Endothelial cell of umbilical vein (primary cell): ENCODE results near the gene ARHGEF28. TPM values are rescaled to one million over a fixed set of nuclear protein-coding genes. Genes with fewer than 3 reads are reported as not detected.

ENCODE experiments used
- BruUV-seq: library from RNA; stranded (reverse); fragments of 400-500 nt; replicated peaks from 2 replicates; lab custom pipeline; 2021; lab: Mats Ljungman, UMichigan
- CTCF ChIA-PET: fragments of 300-600, 350-600 bp; sonication (Branson Sonifier 250); formaldehyde crosslinking; loops from one replicate; lab custom pipeline; 2021; ENCODE audit warnings: antibody characterized with exemption, inconsistent platforms; lab: Charles Lee
- POLR2A ChIA-PET: fragments of 300-600, 350-600 bp; sonication (Branson Sonifier 250); formaldehyde crosslinking; loops from one replicate; lab custom pipeline; 2021; ENCODE audit warnings: antibody characterized with exemption, inconsistent platforms; lab: Charles Lee
- DNase-seq: peaks from one replicate; pipeline ENCODE4 v3.0.0-alpha.2; 2011; ENCODE audit warnings: low read depth, low spot score
- FAIRE-seq: peaks from 2 replicates; lab custom pipeline; 2011; peaks lifted over from hg19 to GRCh38; lab: Jason Lieb, UNC
- H2AFZ ChIP-seq: 2 replicates; pipeline ENCODE4 v1.6.0; 2012; ENCODE audit warnings: low read depth, low read length, control low read depth, inconsistent platforms
- H3K27ac ChIP-seq: 2 replicates; pipeline ENCODE4 v1.5.1; 2011; ENCODE audit warnings: low read depth, mild to moderate bottlenecking, control low read depth, low read length, moderate library complexity; ENCODE audit not compliant: insufficient read depth
- H3K27me3 ChIP-seq, 2 experiments: 2 replicates each; pipeline versions ENCODE4 v1.6.0 to v1.6.1; 2011; ENCODE audit warnings: low read length in 2 of 2, mixed read lengths in 1 of 2; ENCODE audit not compliant: control insufficient read depth in 2 of 2, insufficient read depth in 2 of 2
- H3K36me3 ChIP-seq, 2 experiments: 2 replicates in 1 of 2; 3 replicates in 1 of 2; pipeline ENCODE4 v1.5.1; 2011; ENCODE audit warnings: low read length in 2 of 2, mild to moderate bottlenecking in 1 of 2, moderate library complexity in 1 of 2; ENCODE audit not compliant: control insufficient read depth in 2 of 2, insufficient read depth in 2 of 2; ENCODE audit errors: extremely low read depth in 1 of 2
- H3K4me1 ChIP-seq: 3 replicates; pipeline ENCODE4 v1.5.1; 2011; ENCODE audit warnings: mild to moderate bottlenecking, low read length; ENCODE audit not compliant: control insufficient read depth, insufficient read depth; ENCODE audit errors: extremely low read depth
- H3K4me2 ChIP-seq: 2 replicates; pipeline ENCODE4 v1.6.1; 2011; ENCODE audit warnings: low read length, control low read depth, mixed read lengths; ENCODE audit not compliant: insufficient read depth
- H3K4me3 ChIP-seq, 3 experiments: fragments of 200-600 bp in 1 of 3; sonication (generic), shearing (Covaris generic) in 1 of 3; replicated peaks in 1 of 3; 2 replicates each; pipeline ENCODE4 v1.5.1; 2011 to 2016; ENCODE audit warnings: control low read depth in 3 of 3, low read length in 3 of 3, mild to moderate bottlenecking in 2 of 3, inconsistent platforms in 1 of 3, low read depth in 1 of 3, moderate library complexity in 1 of 3; ENCODE audit not compliant: insufficient read depth in 1 of 3
- H3K79me2 ChIP-seq: 2 replicates; pipeline ENCODE4 v1.6.0; 2012; ENCODE audit warnings: low read length, inconsistent platforms; ENCODE audit not compliant: control insufficient read depth, insufficient read depth
- H3K9ac ChIP-seq: replicated peaks from 2 replicates; pipeline ENCODE3; 2011; ENCODE audit warnings: low read length, control low read depth; ENCODE audit not compliant: insufficient read depth; ENCODE audit errors: extremely low read depth
- H3K9me1 ChIP-seq: replicated peaks from 3 replicates; pipeline ENCODE4 v1.6.0; 2011; ENCODE audit warnings: mild to moderate bottlenecking, low read length; ENCODE audit not compliant: control insufficient read depth, insufficient read depth; ENCODE audit errors: extremely low read depth
- H3K9me3 ChIP-seq: replicated peaks from 2 replicates; pipeline ENCODE4 v1.5.1; 2012; ENCODE audit warnings: low read length, inconsistent platforms; ENCODE audit not compliant: control insufficient read depth, insufficient read depth
- H4K20me1 ChIP-seq: replicated peaks from 2 replicates; pipeline ENCODE3; 2011; ENCODE audit warnings: mild to moderate bottlenecking, low read length; ENCODE audit not compliant: control insufficient read depth, insufficient read depth; ENCODE audit errors: extremely low read depth
- CTCF ChIP-seq, 2 donors: IDR thresholded peaks; 1 replicate in 1 of 2; 2 replicates in 1 of 2; pipeline ENCODE4 v1.5.1; 2011; ENCODE audit warnings: low read length in 2 of 2, mild to moderate bottlenecking in 2 of 2, moderate library complexity in 2 of 2, control low read depth in 1 of 2, inconsistent platforms in 1 of 2, low read depth in 1 of 2; ENCODE audit not compliant: insufficient read depth in 1 of 2; ENCODE audit errors: extremely low read depth in 1 of 2
- EZH2 ChIP-seq: IDR thresholded peaks from 2 replicates; pipeline ENCODE4 v1.6.1; 2012; ENCODE audit warnings: borderline replicate concordance, low read depth, mild to moderate bottlenecking, moderate library complexity, low read length, inconsistent platforms; ENCODE audit not compliant: severe bottlenecking
- FOS ChIP-seq: IDR thresholded peaks from 2 replicates; pipeline ENCODE4 v1.6.1; 2011; ENCODE audit warnings: mild to moderate bottlenecking, low read length, moderate library complexity, borderline replicate concordance; ENCODE audit not compliant: insufficient read depth
- GATA2 ChIP-seq: IDR thresholded peaks from 2 replicates; pipeline ENCODE4 v1.7.0; 2011; ENCODE audit warnings: low read depth, mild to moderate bottlenecking, moderate library complexity, mixed read lengths, low read length; ENCODE audit not compliant: insufficient read length, insufficient read depth
- JUN ChIP-seq: IDR thresholded peaks from 2 replicates; pipeline ENCODE4 v1.6.1; 2011; ENCODE audit warnings: borderline replicate concordance, low read depth; ENCODE audit not compliant: insufficient read length, insufficient read depth
- MAX ChIP-seq: IDR thresholded peaks from 2 replicates; pipeline ENCODE4 v1.6.1; 2011; ENCODE audit not compliant: insufficient read depth, insufficient read length
- MYC ChIP-seq: IDR thresholded peaks from one replicate; pipeline ENCODE4 v1.6.1; 2011; ENCODE audit warnings: mild to moderate bottlenecking, low read depth, low read length
- POLR2A ChIP-seq: IDR thresholded peaks from 2 replicates; pipeline ENCODE4 v1.6.1; 2012; ENCODE audit warnings: low read depth, mild to moderate bottlenecking, control low read depth, low read length
- POLR2AphosphoS5 ChIP-seq: IDR thresholded peaks from 2 replicates; pipeline ENCODE4 v1.6.1; 2012; ENCODE audit warnings: low read depth, mild to moderate bottlenecking, control low read depth, low read length, moderate library complexity; ENCODE audit not compliant: insufficient read depth
- dilution Hi-C: fragments of 300-500 bp; cut with MboI; formaldehyde crosslinking; loops from one replicate; pipeline ENCODE4 v1.15.0; 2019; ENCODE audit warnings: low sequenced_read_pairs; ENCODE audit not compliant: extremely low pct_ligation_motif_present
- intact Hi-C: fragments of 100-400 bp; cut with micrococcal nuclease; formaldehyde crosslinking; loops from one replicate; pipeline ENCODE4 v1.10.0; 2022
- polyA plus RNA-seq, 4 experiments: library from polyadenylated mRNA; depleted of rRNA in 3 of 4; stranded (reverse) in 3 of 4; unstranded in 1 of 4; fragments of >200 nt; gene quantifications; 2 replicates each; pipeline versions ENCODE4 v1.2.1 to v1.2.3, GENCODE V29; 2011 to 2012; ENCODE audit warnings: missing spikeins in 1 of 4
- total RNA-seq: library from RNA; stranded (reverse); gene quantifications from 2 replicates; pipeline ENCODE4 v1.2.3, GENCODE V29; 2021

Gene ARHGEF28
- total and polyA plus RNA-seq, 2 donors (not counting 3 experiments of a cell fraction or from before 2014, with no cell fraction given), result 29.5 to 108 TPM

GRCh38 chr5:73820326-73820725, 194.3 kb downstream of the ARHGEF28 start:
- no peak for TF ChIP-seq CTCF (IDR thresholded peaks at IDR 0.05; ENCODE audit: extremely low read depth in 1 of 2, insufficient read depth in 1 of 2, low read depth in 1 of 2, low read length in 2 of 2)
- TF ChIP-seq MAX, result no peak
- no peak for TF ChIP-seq POLR2AphosphoS5
- TF ChIP-seq POLR2A, result no peak
- TF ChIP-seq EZH2, result no peak
- no peak for TF ChIP-seq MYC
- TF ChIP-seq FOS, result no peak
- no peak for TF ChIP-seq GATA2
- no peak for TF ChIP-seq JUN
- CTCF ChIA-PET, result no interaction called here
- Histone ChIP-seq H3K9me3 (no peaks in the 10 kb centered on the region), H3K4me1 (peaks cover 17% of the 10 kb centered on the region), H3K9ac (no peak overlapping the region), H3K4me2 (no peak overlapping the region), H3K27ac (no peak overlapping the region), H3K79me2 (peaks cover 8% of the 10 kb centered on the region), H4K20me1 (no peaks in the 10 kb centered on the region), H3K36me3 (peaks cover 9 to 14% of the 10 kb centered on the region in 2 experiments), H3K4me3 (no peak overlapping the region), H3K9me1 (no peaks in the 10 kb centered on the region), H2AFZ (no peak overlapping the region), H3K27me3 (no peaks in the 10 kb centered on the region)
- no TSS peak for BruUV-seq
- POLR2A ChIA-PET, result no interaction called here
- DNase-seq (no peak), FAIRE-seq (no peak)
- dilution Hi-C loops, result no loop called here
- intact Hi-C loops, result no loop called here
